Inflammatory macrophage treated with lipopolysaccharide for 1 hour (primary cell): ENCODE measurements around the gene ZFTA.
A peak's percentile ranks its signal among the peaks of the same experiment; 100 is the strongest.
"Not testable (repeated sequence)": the region's sequence is repeated elsewhere in the genome, so short reads cannot be mapped to it uniquely, and the experiment has no call there.

Experiments used
- DNase-seq, 2 donors: peaks; one replicate each; pipeline ENCODE4 v3.0.0-alpha.2; 2020 to 2022

The ZFTA gene

DNA sequence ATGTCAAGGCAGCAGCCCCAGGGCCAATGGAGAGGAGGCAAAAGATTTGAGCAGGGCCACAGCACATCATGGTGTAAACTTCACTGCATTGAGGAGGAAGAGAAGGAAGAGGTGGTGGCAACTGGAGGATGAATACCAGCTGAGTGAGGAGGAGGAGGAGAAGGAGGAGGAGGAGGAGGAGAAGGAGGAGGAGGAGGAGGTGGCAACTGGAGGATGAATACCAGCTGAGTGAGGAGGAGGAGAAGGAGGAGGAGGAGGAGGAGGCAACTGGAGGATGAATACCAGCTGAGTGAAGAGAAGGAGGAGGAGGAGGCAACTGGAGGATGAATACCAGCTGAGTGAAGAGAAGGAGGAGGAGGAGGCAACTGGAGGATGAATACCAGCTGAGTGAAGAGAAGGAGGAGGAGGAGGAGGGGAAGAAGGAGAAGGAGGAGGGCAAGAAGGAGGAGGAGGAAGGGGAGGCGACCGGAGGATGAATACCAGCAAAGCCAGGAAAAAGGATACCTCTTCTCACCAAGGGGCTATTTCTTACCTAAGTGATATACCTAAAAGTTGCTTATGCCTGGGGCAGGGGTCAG lies 3.3 kb upstream of the ZFTA start:
- not testable (repeated sequence) for DNase-seq

- peak in 1 of 2 donors; percentile 22 for DNase-seq
Observed at GRCh38 chr11:63770763-63771162, 2.2 kb upstream of the ZFTA start.

DNA sequence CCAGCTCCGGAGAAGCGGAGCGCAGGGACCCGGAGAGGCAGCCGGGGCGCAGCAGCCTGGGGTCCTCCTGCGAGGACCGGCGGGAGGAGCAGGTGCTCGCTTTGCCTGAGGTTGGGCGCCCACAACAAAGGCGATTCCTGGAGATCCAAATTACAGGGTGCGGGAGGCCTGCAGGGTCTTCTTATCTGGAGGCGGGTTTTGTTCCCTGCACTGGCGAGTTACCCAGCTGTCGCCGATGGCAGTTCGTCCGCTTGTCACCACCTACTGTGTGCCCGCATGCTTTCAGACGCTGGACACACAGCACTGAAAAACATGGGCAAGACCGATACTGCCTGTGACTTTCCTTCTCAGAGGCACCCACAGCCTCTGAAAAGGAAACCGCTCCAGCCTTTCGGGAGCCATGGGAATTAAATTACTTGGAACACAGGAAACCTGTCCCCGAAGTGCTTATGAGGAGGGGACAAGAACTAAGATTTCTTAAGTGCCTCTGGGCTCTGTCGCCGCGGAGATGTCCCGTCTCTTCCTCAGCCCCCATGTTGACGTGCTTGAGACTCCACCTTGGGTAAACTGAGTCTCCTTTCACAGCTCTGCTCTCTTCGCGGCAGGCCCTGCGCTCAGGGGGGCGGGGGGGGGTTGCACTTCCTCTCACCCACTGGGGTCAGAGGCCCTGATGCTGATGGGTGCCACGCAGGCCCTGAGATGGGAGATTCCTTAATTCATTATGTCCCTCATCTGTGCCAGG lies 1.3 kb upstream of the ZFTA start:
- no peak for DNase-seq

- no peak for DNase-seq
Observed at GRCh38 chr11:63769042-63769713, 603 bp upstream of the ZFTA start.

GRCh38 chr11:63767565-63768236 lies 874 bp downstream of the ZFTA start:
- peak; percentile 26 to 58 for DNase-seq

DNA sequence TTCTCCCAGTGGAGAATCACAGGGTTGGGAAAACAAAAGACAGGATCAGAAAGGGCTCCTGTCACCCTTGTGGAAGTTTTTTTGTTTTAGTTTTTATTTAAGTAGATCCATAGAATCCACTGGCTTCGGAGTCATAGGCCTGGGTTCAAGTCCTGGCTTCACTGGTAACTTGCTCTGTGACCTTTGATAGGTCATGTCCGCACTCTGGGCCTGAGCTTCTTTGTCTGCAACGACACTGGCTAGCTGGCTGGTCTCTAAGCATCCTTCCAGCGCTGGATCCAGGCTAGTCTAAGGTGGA lies 1.4 kb downstream of the ZFTA start:
- DNase-seq: no peak

DNA sequence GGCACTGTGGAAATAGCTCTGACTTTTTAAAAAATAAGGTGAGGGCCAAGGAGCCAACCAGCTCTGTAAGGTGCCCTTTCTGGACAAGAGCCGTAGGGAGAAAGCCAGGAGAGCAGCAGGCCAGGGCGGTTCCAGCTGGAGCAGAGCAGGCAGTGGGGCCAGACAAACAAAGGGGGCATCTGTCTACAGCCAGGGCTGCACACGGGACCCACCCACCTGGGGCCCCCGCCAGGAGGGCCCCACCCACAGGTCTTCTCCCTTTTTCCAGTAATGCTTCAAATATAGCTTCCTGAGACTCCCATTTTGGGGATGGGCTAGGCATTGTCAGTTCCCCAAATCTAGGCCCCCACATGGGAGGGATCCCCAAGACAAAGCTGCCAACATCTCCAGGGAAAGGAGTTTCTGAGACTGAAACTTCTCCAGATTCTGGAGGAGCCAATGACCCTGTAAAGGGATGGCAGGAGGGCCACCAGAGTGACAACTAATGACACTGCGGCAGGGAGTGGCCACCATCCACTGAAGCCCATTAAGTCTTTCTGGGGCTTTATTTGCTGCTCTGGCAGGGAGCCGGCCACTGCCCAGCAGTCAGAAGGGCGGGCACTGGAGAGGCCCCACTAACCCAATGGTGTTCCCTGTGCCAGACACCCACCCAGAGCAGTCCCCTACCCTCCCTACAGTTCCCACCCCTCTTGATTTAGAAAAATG lies 1.9 kb downstream of the ZFTA start:
- no peak for DNase-seq

DNA sequence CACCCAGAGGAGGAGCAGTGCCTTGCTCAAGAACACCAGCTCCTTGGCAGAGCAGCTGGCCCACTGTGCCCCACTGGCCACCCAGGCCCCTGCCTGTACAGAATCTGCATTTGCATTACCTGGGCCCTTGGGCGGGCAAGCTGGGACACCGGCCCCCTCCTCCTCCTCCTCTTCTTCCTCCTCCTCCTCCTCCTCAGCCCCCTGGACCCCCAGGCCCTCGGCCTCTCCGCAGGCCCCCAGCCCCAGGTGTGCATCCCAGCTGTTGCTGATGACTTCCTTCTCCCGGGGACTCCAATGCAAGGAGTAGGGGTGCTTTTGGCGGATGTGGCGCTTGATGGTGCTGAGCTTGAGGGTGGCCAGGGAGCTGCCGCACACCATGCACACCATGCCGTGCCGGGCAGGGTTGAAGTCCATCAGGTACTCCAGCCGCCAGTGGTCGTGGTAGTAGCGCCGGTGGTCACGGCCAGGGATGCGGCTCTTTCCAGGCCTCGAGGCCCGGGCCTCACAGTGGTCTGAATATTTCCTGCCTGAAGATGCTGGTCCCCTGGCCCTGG lies 2.8 kb downstream of the ZFTA start:
- DNase-seq: no peak

GRCh38 chr11:63764679-63765647 lies 3.6 kb downstream of the ZFTA start:
- no peak for DNase-seq

GRCh38 chr11:63764340-63764678 lies 4.3 kb downstream of the ZFTA start:
- no peak for DNase-seq

DNA sequence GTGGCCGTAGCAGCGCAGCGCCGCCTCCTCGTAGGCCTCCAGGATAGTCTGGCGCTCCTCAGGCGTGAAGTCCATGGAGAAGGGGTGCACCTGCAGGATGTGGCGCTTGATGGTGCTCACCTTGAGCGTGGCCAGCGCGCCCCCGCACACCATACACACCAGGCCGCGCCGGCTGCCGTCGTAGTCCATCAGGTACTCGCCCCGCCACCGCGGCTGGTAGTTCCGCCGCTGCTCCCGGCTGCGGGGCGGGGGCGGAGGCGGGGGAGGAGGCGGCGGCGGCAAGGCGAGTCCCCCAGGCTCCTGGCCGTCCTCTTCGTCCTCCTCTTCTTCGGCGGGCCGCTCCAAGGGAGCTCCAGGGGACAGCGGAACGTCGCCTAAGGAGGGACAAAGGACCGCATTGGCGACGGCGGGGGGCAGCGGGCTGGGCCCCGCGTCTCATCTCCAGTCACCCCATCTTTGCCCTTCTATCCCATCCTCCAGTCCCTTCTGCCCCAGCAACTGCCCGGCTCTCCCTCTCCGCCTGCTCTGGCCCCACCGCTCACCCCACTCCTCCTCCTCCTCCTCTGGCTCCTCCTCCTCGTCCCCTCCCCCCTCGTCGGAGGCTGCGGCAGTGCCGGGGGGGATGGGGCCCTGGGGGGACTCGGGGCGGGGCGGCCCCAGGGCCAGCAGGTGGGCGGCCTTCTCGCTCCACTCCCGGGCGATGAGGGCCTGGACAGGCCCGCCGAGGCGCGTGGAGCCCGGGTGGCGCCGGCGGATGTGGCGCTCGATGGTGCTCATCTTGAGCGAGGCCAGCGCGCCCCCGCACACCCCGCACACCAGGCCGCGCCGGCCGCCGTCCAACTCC lies 4.9 kb downstream of the ZFTA start:
- no peak for DNase-seq

- DNase-seq: no peak
Observed at GRCh38 chr11:63762654-63763495, 5.7 kb downstream of the ZFTA start.

GRCh38 chr11:63761931-63762653 lies 6.5 kb downstream of the ZFTA start:
- DNase-seq: no peak

- DNase-seq: no peak
Observed at GRCh38 chr11:63761188-63761587, 7.4 kb downstream of the ZFTA start.

DNA sequence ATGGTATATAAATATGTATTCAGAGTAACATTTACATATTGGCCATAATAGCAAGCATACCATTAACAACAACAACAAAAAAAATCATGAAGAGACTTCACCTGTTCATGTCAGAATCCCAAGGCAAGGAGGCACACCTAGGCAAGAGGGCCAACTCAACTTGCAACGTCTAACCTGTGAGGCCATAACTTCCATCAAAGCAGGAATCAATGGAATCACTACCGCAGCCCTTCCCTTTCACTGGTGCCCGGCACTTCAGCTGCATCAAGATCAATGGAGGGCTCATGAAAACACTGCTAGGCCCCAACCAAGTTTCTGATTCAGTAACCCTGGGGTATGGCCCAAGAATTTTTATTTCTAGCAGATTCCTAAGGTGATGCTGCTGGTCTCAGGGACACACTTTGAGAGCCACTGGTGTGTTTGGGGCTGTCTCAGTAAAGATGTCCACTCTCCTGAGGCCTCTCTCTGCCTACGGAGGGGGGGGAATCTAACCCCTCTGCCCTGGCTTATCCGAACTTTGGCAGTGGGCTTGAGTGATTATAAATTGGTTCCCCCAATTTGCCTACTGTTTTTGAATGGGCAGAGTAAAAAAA lies 8.0 kb downstream of the ZFTA start:
- DNase-seq: no peak

DNA sequence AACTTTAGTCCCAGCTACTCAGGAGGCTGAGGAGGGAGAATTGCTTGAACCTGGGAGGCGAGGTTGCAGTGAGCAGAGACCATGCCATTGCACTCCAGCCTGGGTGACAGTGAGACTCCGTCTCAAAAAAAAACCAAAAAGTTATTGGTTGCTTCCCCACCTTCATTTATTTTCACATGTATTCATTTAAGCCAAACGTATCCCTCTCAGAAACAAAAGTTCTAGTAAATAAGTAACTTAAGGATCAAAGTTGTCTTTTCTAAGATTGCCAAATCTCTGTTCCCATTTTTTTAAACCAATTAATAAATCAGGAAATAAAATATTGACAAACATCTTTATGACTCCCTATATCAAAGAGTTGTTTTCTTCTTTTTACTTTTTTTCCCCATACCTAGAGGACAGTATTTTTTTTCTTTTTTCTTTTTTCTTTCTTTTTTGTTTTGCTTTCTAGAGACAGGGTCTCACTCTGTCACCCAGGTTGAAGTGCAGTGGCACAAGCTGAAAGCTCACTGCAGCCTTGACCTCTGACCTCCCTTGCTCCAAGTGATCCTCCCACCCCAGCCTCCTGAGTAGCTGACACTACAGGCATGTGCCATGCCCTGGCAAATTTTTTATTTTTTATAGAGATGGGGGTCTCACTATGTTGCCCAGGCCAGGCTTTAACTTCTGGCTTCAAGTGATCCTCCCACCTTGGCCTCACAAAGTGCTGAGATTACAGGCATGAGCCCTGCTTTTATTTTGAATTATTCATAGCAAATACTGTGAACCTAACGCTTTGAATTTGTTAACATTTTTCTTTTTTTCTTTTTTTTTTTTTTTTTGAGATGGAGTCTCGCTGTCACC lies 11.4 kb downstream of the ZFTA start:
- DNase-seq: no peak

GRCh38 chr11:63749624-63750023 lies 19.0 kb downstream of the ZFTA start:
- no peak for DNase-seq

DNA sequence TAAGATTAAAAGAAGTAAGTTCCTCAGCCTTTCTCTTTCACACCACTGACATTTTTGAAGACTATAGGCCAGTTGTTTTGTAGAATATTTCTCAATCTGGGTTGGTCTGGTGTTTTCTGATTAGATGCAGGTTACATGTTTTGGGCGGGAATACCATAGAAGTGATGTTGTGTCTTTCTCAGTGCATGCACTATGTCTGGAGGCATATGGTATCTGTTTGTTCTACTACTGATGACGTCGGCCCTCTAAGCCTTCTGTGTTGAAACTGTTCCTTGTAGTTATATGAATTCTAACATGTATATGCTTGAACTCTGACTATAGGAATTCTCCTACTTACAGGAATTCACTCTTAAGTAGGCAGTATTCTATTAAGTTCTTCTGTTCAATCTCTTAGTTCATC lies 21.6 kb downstream of the ZFTA start:
- DNase-seq: no peak
